Measurements from ENCODE around the gene C9orf57.

DNA sequence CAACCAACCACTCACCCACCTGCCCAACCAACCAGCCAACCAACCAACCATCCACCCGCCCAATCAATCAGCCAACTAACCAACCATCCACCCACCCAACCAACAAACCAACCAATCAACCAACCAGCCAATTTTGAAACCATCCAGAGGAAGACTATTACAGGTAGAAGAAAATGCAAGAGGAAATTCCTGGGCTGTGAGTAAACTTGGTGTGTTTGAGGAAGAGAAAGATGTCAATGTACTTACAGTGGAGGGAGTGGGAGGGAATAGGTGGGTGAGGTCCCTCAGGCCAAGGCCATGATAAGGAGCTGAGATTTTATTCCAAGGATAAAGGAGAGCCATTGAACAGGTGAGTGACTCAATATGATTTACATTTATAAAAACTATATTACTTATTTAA, 30.4 kb downstream of the C9orf57 start:
- TF ChIP-seq EP300 (IDR thresholded peaks at IDR 0.05) = no peak
- TF ChIP-seq, protein P1, sequence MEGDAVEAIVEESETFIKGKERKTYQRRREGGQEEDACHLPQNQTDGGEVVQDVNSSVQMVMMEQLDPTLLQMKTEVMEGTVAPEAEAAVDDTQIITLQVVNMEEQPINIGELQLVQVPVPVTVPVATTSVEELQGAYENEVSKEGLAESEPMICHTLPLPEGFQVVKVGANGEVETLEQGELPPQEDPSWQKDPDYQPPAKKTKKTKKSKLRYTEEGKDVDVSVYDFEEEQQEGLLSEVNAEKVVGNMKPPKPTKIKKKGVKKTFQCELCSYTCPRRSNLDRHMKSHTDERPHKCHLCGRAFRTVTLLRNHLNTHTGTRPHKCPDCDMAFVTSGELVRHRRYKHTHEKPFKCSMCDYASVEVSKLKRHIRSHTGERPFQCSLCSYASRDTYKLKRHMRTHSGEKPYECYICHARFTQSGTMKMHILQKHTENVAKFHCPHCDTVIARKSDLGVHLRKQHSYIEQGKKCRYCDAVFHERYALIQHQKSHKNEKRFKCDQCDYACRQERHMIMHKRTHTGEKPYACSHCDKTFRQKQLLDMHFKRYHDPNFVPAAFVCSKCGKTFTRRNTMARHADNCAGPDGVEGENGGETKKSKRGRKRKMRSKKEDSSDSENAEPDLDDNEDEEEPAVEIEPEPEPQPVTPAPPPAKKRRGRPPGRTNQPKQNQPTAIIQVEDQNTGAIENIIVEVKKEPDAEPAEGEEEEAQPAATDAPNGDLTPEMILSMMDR (IDR thresholded peaks at IDR 0.05) = no peak
- TF ChIP-seq POLR2A (IDR thresholded peaks at IDR 0.05) = no peak
- TF ChIP-seq POLR2AphosphoS5 (IDR thresholded peaks at IDR 0.05) = no peak

All from gastroesophageal sphincter (tissue), 3 donors.